Hematopoietic multipotent progenitor cell treated with erythropoietin and hydrocortisone succinate and interleukin-3 and kit ligand, for 8 days (in vitro differentiated cells): ENCODE results near the gene KIF12.

Experiments
- DNase-seq: peaks from one replicate; pipeline ENCODE4 v3.0.0-alpha.2; 2015

KIF12 gene

GRCh38 chr9:114123031-114123977 is 24.2 kb upstream of the KIF12 start:
- DNase-seq: no peak

GRCh38 chr9:114122136-114123027 is 23.3 kb upstream of the KIF12 start:
- no peak for DNase-seq

GRCh38 chr9:114121227-114122135 is 22.4 kb upstream of the KIF12 start:
- DNase-seq: no peak

GRCh38 chr9:114120192-114121014 is 21.3 kb upstream of the KIF12 start:
- no peak for DNase-seq

- no peak for DNase-seq
Observed at GRCh38 chr9:114119242-114120191, 20.4 kb upstream of the KIF12 start.

GRCh38 chr9:114117996-114118830 is 19.1 kb upstream of the KIF12 start:
- no peak for DNase-seq

- no peak for DNase-seq
Observed at GRCh38 chr9:114117614-114117995, 18.5 kb upstream of the KIF12 start.

GRCh38 chr9:114116126-114116747 is 17.1 kb upstream of the KIF12 start:
- no peak for DNase-seq

- no peak for DNase-seq
Observed at GRCh38 chr9:114115654-114116125, 16.6 kb upstream of the KIF12 start.

GRCh38 chr9:114114364-114114763 is 15.3 kb upstream of the KIF12 start:
- no peak for DNase-seq

GRCh38 chr9:114112778-114113584 is 13.9 kb upstream of the KIF12 start:
- DNase-seq: no peak

GRCh38 chr9:114112325-114112724 is 13.2 kb upstream of the KIF12 start:
- DNase-seq: no peak

- DNase-seq: no peak
Observed at GRCh38 chr9:114110180-114110579, 11.1 kb upstream of the KIF12 start.

- DNase-seq: no peak
Observed at GRCh38 chr9:114109124-114109523, 10.0 kb upstream of the KIF12 start.

GRCh38 chr9:114108016-114108833 is 9.1 kb upstream of the KIF12 start:
- DNase-seq: peak; percentile 59

- DNase-seq: no peak
Observed at GRCh38 chr9:114107286-114108001, 8.4 kb upstream of the KIF12 start.
